HL-60 (cell line): ENCODE results near the gene MTHFD2L.

ENCODE experiments used
- GABPA ChIP-seq: IDR thresholded peaks from 2 replicates; pipeline ENCODE4 v1.6.1; 2012; ENCODE audit warnings: low read depth
- POLR2AphosphoS5 ChIP-seq: IDR thresholded peaks from 2 replicates; pipeline ENCODE4 v1.6.1; 2012; ENCODE audit warnings: low read depth
- SPI1 ChIP-seq: IDR thresholded peaks from 2 replicates; pipeline ENCODE4 v1.6.1; 2012; ENCODE audit warnings: low read depth, mild to moderate bottlenecking, borderline replicate concordance
- TF ChIP-seq, protein P1 (sequence below): IDR thresholded peaks from one replicate; pipeline ENCODE4 v1.5.1; 2011; ENCODE audit warnings: low read length, control low read depth, inconsistent platforms; ENCODE audit not compliant: insufficient read depth
- TF ChIP-seq, protein P2 (sequence below): IDR thresholded peaks from 2 replicates; pipeline ENCODE4 v1.6.1; 2012; ENCODE audit warnings: low read depth; ENCODE audit not compliant: insufficient replicate concordance

DNA sequence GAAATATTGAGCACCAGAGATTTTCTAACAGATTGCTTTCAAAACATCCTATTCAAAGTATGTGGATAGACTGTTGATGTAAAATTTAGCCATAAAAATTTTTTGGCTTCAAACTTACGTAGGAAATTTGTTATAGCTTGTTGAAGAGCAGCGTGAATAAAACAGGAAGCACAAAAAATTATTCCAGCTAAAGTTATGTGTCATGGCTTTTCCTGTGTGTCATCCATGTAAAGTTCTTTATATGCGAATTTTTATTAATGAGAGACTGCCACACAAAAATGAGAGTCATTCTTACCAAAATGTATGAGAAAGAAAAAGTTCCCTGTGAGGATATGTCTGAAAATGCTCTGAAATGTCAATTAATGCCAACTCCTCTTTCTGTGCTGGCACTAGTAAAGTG, 169.8 kb downstream of the MTHFD2L start:
- TF ChIP-seq, protein P1, sequence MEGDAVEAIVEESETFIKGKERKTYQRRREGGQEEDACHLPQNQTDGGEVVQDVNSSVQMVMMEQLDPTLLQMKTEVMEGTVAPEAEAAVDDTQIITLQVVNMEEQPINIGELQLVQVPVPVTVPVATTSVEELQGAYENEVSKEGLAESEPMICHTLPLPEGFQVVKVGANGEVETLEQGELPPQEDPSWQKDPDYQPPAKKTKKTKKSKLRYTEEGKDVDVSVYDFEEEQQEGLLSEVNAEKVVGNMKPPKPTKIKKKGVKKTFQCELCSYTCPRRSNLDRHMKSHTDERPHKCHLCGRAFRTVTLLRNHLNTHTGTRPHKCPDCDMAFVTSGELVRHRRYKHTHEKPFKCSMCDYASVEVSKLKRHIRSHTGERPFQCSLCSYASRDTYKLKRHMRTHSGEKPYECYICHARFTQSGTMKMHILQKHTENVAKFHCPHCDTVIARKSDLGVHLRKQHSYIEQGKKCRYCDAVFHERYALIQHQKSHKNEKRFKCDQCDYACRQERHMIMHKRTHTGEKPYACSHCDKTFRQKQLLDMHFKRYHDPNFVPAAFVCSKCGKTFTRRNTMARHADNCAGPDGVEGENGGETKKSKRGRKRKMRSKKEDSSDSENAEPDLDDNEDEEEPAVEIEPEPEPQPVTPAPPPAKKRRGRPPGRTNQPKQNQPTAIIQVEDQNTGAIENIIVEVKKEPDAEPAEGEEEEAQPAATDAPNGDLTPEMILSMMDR = no peak
- TF ChIP-seq GABPA (no peak), POLR2AphosphoS5 (no peak), SPI1 (no peak)
- TF ChIP-seq, protein P2, sequence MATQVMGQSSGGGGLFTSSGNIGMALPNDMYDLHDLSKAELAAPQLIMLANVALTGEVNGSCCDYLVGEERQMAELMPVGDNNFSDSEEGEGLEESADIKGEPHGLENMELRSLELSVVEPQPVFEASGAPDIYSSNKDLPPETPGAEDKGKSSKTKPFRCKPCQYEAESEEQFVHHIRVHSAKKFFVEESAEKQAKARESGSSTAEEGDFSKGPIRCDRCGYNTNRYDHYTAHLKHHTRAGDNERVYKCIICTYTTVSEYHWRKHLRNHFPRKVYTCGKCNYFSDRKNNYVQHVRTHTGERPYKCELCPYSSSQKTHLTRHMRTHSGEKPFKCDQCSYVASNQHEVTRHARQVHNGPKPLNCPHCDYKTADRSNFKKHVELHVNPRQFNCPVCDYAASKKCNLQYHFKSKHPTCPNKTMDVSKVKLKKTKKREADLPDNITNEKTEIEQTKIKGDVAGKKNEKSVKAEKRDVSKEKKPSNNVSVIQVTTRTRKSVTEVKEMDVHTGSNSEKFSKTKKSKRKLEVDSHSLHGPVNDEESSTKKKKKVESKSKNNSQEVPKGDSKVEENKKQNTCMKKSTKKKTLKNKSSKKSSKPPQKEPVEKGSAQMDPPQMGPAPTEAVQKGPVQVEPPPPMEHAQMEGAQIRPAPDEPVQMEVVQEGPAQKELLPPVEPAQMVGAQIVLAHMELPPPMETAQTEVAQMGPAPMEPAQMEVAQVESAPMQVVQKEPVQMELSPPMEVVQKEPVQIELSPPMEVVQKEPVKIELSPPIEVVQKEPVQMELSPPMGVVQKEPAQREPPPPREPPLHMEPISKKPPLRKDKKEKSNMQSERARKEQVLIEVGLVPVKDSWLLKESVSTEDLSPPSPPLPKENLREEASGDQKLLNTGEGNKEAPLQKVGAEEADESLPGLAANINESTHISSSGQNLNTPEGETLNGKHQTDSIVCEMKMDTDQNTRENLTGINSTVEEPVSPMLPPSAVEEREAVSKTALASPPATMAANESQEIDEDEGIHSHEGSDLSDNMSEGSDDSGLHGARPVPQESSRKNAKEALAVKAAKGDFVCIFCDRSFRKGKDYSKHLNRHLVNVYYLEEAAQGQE = no peak
